Tibial nerve (tissue), 4 donors: ENCODE data around the gene RNF123. TPM values are rescaled to one million over a fixed set of nuclear protein-coding genes. Genes with fewer than 3 reads are reported as not detected.

Experiments used
- DNase-seq, 2 donors: peaks; one replicate each; pipeline ENCODE4 v3.0.0-alpha.2; 2019; ENCODE audit warnings: low spot score in 2 of 2
- H3K27ac ChIP-seq, 4 donors: fragments of 200-600 bp; sonication (generic) in 3 of 4; one replicate each; pipeline ENCODE4 v1.5.1; 2017 to 2019; ENCODE audit warnings: mild to moderate bottlenecking in 1 of 4
- H3K27me3 ChIP-seq, 2 donors: fragments of 200-600 bp; sonication (generic) in 1 of 2; one replicate each; pipeline versions ENCODE4 v1.5.1 to v1.6.0; 2017 to 2019
- H3K36me3 ChIP-seq, 3 donors: fragments of 200-600 bp; sonication (generic); one replicate each; pipeline ENCODE4 v1.5.1; 2018 to 2019
- H3K4me1 ChIP-seq, 4 donors: fragments of 200-600 bp; sonication (generic) in 3 of 4; one replicate each; pipeline ENCODE4 v1.5.1; 2017 to 2019
- H3K4me3 ChIP-seq, 4 donors: fragments of 200-600 bp; sonication (generic) in 3 of 4; one replicate each; pipeline ENCODE4 v1.5.1; 2017 to 2019; ENCODE audit warnings: mild to moderate bottlenecking in 1 of 4, moderate library complexity in 1 of 4
- H3K9me3 ChIP-seq, 4 donors: fragments of 200-600 bp; sonication (generic) in 3 of 4; one replicate each; pipeline ENCODE4 v1.5.1; 2017 to 2019
- CTCF ChIP-seq, 5 experiments: fragments of 200-600 bp in 3 of 5; fragments of 450-650 bp in 2 of 5; sonication (generic) in 3 of 5; IDR thresholded peaks; one replicate each; pipeline ENCODE4 v1.5.1; 2016 to 2019; ENCODE audit warnings: antibody characterized with exemption in 5 of 5, mild to moderate bottlenecking in 3 of 5, moderate library complexity in 2 of 5
- EP300 ChIP-seq, 2 donors: sonication (generic); formaldehyde crosslinking; IDR thresholded peaks; one replicate each; pipeline ENCODE4 v1.6.1; 2017; ENCODE audit warnings: antibody characterized with exemption in 2 of 2, mild to moderate bottlenecking in 1 of 2
- POLR2A ChIP-seq, 2 donors: fragments of 450-650 bp; IDR thresholded peaks; one replicate each; pipeline ENCODE4 v1.6.1; 2017; ENCODE audit warnings: antibody characterized with exemption in 2 of 2, mild to moderate bottlenecking in 2 of 2, moderate library complexity in 2 of 2
- WGBS, 2 donors: methylation state at CpG; one replicate each; pipeline ENCODE4 v1.1.5; 2018; 5-methylcytosine and 5-hydroxymethylcytosine counted together
- total RNA-seq, 4 donors: library from RNA; depleted of rRNA; stranded (reverse); fragments of >200 nt; gene quantifications; one replicate each; pipeline ENCODE4 v1.1.0, GENCODE V29; 2016

Gene RNF123
- total RNA-seq, 4 donors from 2014 or later: 32.9 to 64.7 (median 39.1) TPM

- WGBS, 2 donors: 67 to 71% methylated on average over 4 of the region's 4 CpGs
- TF ChIP-seq EP300 (IDR thresholded peaks at IDR 0.05): no peak
- TF ChIP-seq POLR2A (IDR thresholded peaks at IDR 0.05): no peak
- TF ChIP-seq CTCF (IDR thresholded peaks at IDR 0.05): no peak
Measured at GRCh38 chr3:49751501-49751900, 62.1 kb downstream of the RNF123 start.

GRCh38 chr3:49754536-49754935 lies 65.2 kb downstream of the RNF123 start:
- Histone ChIP-seq H3K4me3 (no peak overlapping the region), H3K27ac (no peak overlapping the region), H3K36me3 (no peaks in the 10 kb centered on the region), H3K4me1 (peaks cover 0 to 73% (median 9%) of the 10 kb centered on the region in 4 donors), H3K27me3 (no peaks in the 10 kb centered on the region), H3K9me3 (no peaks in the 10 kb centered on the region)
- TF ChIP-seq EP300 (IDR thresholded peaks at IDR 0.05) (no peak), POLR2A (IDR thresholded peaks at IDR 0.05) (no peak), CTCF (IDR thresholded peaks at IDR 0.05) (no peak)
- no peak for DNase-seq
- WGBS, 2 donors: 96 to 100% methylated on average over 1 of the region's 1 CpG

More at GRCh38 chr3:49751501-49751900, 62.1 kb downstream of the RNF123 start:
- Histone ChIP-seq H3K4me3 (no peak overlapping the region), H3K36me3 (peaks cover 0 to 17% (median 6%) of the 10 kb centered on the region in 3 donors), H3K4me1 (peaks cover 0 to 62% (median 9%) of the 10 kb centered on the region in 4 donors), H3K27ac (no peak overlapping the region), H3K9me3 (no peaks in the 10 kb centered on the region), H3K27me3 (no peaks in the 10 kb centered on the region)
- DNase-seq: no peak

GRCh38 chr3:49756036-49756435 lies 66.7 kb downstream of the RNF123 start:
- H3K9me3 ChIP-seq: no peaks in the 10 kb centered on the region
- 69 to 74% methylated on average over 1 of the region's 1 CpG for WGBS, 2 donors
- no peaks in the 10 kb centered on the region for H3K36me3 ChIP-seq
- TF ChIP-seq EP300 (IDR thresholded peaks at IDR 0.05) (no peak), POLR2A (IDR thresholded peaks at IDR 0.05) (no peak)
- no peak for DNase-seq
- peaks cover 0 to 77% (median 9%) of the 10 kb centered on the region in 4 donors for H3K4me1 ChIP-seq
- no peak overlapping the region for H3K4me3 ChIP-seq
- H3K27me3 ChIP-seq: no peaks in the 10 kb centered on the region
- H3K27ac ChIP-seq: no peak overlapping the region

- no peak for DNase-seq
Measured at GRCh38 chr3:49757197-49757596, 67.8 kb downstream of the RNF123 start.

GRCh38 chr3:49759226-49759625 lies 69.9 kb downstream of the RNF123 start:
- 20 to 35% methylated on average over 1 of the region's 1 CpG for WGBS, 2 donors
- no peak for DNase-seq
- Histone ChIP-seq H3K9me3 (no peaks in the 10 kb centered on the region), H3K4me1 (peaks cover 0 to 50% (median 2%) of the 10 kb centered on the region in 4 donors), H3K36me3 (peaks cover 0 to 4% (median 0%) of the 10 kb centered on the region in 3 donors), H3K27me3 (no peaks in the 10 kb centered on the region), H3K27ac (no peak overlapping the region), H3K4me3 (no peak overlapping the region)
- TF ChIP-seq EP300 (IDR thresholded peaks at IDR 0.05) (no peak), CTCF (IDR thresholded peaks at IDR 0.05) (no peak), POLR2A (IDR thresholded peaks at IDR 0.05) (no peak)

More at GRCh38 chr3:49757197-49757596, 67.8 kb downstream of the RNF123 start:
- 73 to 78% methylated on average over 2 of the region's 2 CpGs for WGBS, 2 donors
- peaks cover 0 to 66% (median 7%) of the 10 kb centered on the region in 4 donors for H3K4me1 ChIP-seq
- no peak overlapping the region for H3K27ac ChIP-seq
- no peak overlapping the region for H3K4me3 ChIP-seq
- no peaks in the 10 kb centered on the region for H3K36me3 ChIP-seq
- no peaks in the 10 kb centered on the region for H3K9me3 ChIP-seq
- TF ChIP-seq EP300 (IDR thresholded peaks at IDR 0.05): no peak
- no peak for TF ChIP-seq CTCF (IDR thresholded peaks at IDR 0.05)
- no peak for TF ChIP-seq POLR2A (IDR thresholded peaks at IDR 0.05)
- no peaks in the 10 kb centered on the region for H3K27me3 ChIP-seq
